ENCODE measurements around the gene PDZK1IP1. TPM values are rescaled to one million over a fixed set of nuclear protein-coding genes. Genes with fewer than 3 reads are reported as not detected.

The PDZK1IP1 gene
- total and polyA plus RNA-seq, 2 of the 4 experiments (the other 2 are of a cell fraction) = not detected

- no peaks in the 10 kb centered on the region for H3K4me1 ChIP-seq (ENCODE audit: control insufficient read depth, insufficient read depth, low read length)
- H3K14ac ChIP-seq (replicated peaks; ENCODE audit: low read depth, low read length) = no peak overlapping the region
- no peak overlapping the region for H2BK5ac ChIP-seq (ENCODE audit: low read depth, low read length, poor library complexity, severe bottlenecking)
- ChIA-PET POLR2A (ENCODE audit: unreplicated experiment) (no interaction called here), CTCF (no interaction called here)
- in situ Hi-C loops (cut with MboI; ENCODE audit: low sequenced_read_pairs) = no loop called here
- no peaks in the 10 kb centered on the region for H3K9me1 ChIP-seq (ENCODE audit: insufficient read depth, low read length)
- H3K4me3 ChIP-seq (ENCODE audit: insufficient read depth, low read depth, low read length) = no peak overlapping the region
- DNase-seq (no peak), ATAC-seq (ENCODE audit: low read depth) (no peak)
- no peak overlapping the region for H3K9ac ChIP-seq (ENCODE audit: low read depth, low read length)
- no peak overlapping the region for H2AFZ ChIP-seq (replicated peaks; ENCODE audit: low read length, poor library complexity)
- H2AK5ac ChIP-seq (ENCODE audit: low read depth, low read length) = no peak overlapping the region
- no peak overlapping the region for H3K18ac ChIP-seq (ENCODE audit: low read depth, low read length)
- dilution Hi-C loops (cut with HindIII; ENCODE audit: low sequenced_read_pairs, unreplicated experiment) = no loop called here
- H3K79me1 ChIP-seq (ENCODE audit: low read depth in 1 of 2, low read length in 2 of 2) = no peaks in the 10 kb centered on the region
- no peaks in the 10 kb centered on the region for H4K20me1 ChIP-seq (ENCODE audit: insufficient read depth, low read length)
- H3K27ac ChIP-seq (ENCODE audit: insufficient read depth, low read length) = no peak overlapping the region
- no peaks in the 10 kb centered on the region for H3K36me3 ChIP-seq (ENCODE audit: control insufficient read depth, insufficient read depth, low read length)
- H3K27me3 ChIP-seq (ENCODE audit: control insufficient read depth, insufficient read depth, low read length) = no peaks in the 10 kb centered on the region
- no peak overlapping the region for H4K91ac ChIP-seq (ENCODE audit: insufficient read depth, low read depth, low read length)
- H3K9me3 ChIP-seq (ENCODE audit: control insufficient read depth, insufficient read depth, low read length) = no peaks in the 10 kb centered on the region
- TF ChIP-seq MAZ (IDR thresholded peaks at IDR 0.05; ENCODE audit: borderline replicate concordance, low read depth, low read length) (no peak), CTCF (conservative IDR thresholded peaks at IDR 0.05; ENCODE audit: low read depth, low read length) (no peak), MXI1 (IDR thresholded peaks at IDR 0.05; ENCODE audit: borderline replicate concordance, low read depth, low read length) (no peak), RAD21 (IDR thresholded peaks at IDR 0.05; ENCODE audit: low read length) (no peak), RFX5 (IDR thresholded peaks at IDR 0.05; ENCODE audit: low read depth, low read length) (no peak), MAFK (IDR thresholded peaks at IDR 0.05; ENCODE audit: low read depth, low read length) (no peak), CHD1 (IDR thresholded peaks at IDR 0.05; ENCODE audit: low read depth, low read length) (no peak), BHLHE40 (IDR thresholded peaks at IDR 0.05; ENCODE audit: low read depth, low read length) (no peak), NFE2L2 (IDR thresholded peaks at IDR 0.05; ENCODE audit: low read depth, low read length) (no peak), FOS (IDR thresholded peaks at IDR 0.05; ENCODE audit: low read depth, low read length) (no peak), SMC3 (IDR thresholded peaks at IDR 0.05; ENCODE audit: low read depth, low read length) (no peak), CEBPB (IDR thresholded peaks at IDR 0.05; ENCODE audit: low read depth, low read length) (no peak), ELK1 (IDR thresholded peaks at IDR 0.05; ENCODE audit: borderline replicate concordance, low read depth, low read length) (no peak), POLR2A (IDR thresholded peaks at IDR 0.05; ENCODE audit: low read depth, low read length) (no peak), USF2 (IDR thresholded peaks at IDR 0.05; ENCODE audit: low read depth, low read length) (no peak), RCOR1 (IDR thresholded peaks at IDR 0.05; ENCODE audit: insufficient replicate concordance, low read length) (no peak)
- H3K4me2 ChIP-seq (ENCODE audit: low read depth, low read length) = no peak overlapping the region
- no peak overlapping the region for H4K5ac ChIP-seq (ENCODE audit: low read depth, low read length)
- no peak overlapping the region for H2BK120ac ChIP-seq (ENCODE audit: low read depth, low read length)
- H3K23ac ChIP-seq (ENCODE audit: low read depth, low read length) = no peak overlapping the region
- BruUV-seq (replicated peaks) = no TSS peak
- H3K56ac ChIP-seq (ENCODE audit: extremely low read depth, insufficient read depth, low read length) = no peak overlapping the region
- H3K4ac ChIP-seq (ENCODE audit: low read depth, low read length) = no peak overlapping the region
- no peak overlapping the region for H2BK15ac ChIP-seq (ENCODE audit: low read depth, low read length)
- no peak overlapping the region for H2BK20ac ChIP-seq (ENCODE audit: low read depth, low read length)
- no peak overlapping the region for H4K8ac ChIP-seq (ENCODE audit: low read depth in 2 of 2, low read length in 2 of 2)
- H2AK9ac ChIP-seq (replicated peaks; ENCODE audit: low read depth, low read length, poor library complexity) = no peak overlapping the region
- intact Hi-C loops (cut with micrococcal nuclease) = no loop called here
These were observed 29.1 kb downstream of the PDZK1IP1 start for GRCh38 chr1:47160716-47161115.
